Stimulated activated CD8-positive, alpha-beta memory T cell treated with anti-CD3 and anti-CD28 coated beads, Interleukin-15, amount 100 ng/mL, for 24 hours (primary cell): ENCODE results near the gene SYNE1.
"Not testable (repeated sequence)": the region's sequence is repeated elsewhere in the genome, so short reads cannot be mapped to it uniquely, and the experiment has no call there.

Source experiments
- DNase-seq: peaks from one replicate; pipeline ENCODE4 v3.0.0-alpha.2; 2020; ENCODE audit warnings: low read depth

The SYNE1 gene

DNA sequence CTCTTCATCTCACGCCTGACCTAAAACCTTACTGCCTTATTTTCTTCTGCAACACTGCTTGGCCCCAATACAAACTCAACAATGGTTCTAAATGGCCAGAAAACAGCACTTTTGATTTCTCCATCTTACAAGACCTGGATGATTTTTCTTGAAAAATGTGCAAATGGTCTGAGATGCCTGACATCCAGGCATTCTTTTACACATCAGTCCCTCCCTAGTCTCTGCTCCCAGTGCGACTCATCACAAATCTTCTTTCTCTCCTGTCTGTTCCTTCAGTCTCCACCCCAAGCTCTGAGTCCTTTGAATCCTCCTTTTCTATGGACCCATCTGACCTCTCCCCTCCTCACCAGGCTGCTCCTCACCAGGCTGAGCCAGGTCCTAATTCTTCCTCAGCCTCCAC lies 145.7 kb downstream of the SYNE1 start:
- DNase-seq, result not testable (repeated sequence)

DNA sequence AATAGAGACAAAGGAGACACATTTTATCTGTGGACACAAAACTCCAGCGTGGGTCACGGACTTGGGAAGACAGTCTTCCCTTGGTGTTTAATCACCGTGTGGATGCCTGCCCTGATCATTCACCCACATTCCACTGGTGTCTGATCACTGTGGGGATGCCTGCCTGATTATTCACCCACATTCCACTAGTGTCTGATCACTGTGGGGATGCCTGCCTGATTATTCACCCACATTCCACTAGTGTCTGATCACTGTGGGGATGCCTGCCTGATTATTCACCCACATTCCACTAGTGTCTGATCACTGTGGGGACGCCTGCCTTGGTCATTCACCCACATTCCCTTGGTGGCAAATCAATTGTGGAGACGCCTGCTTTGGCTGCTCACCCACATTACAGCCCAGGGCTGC lies 146.2 kb downstream of the SYNE1 start:
- DNase-seq, result not testable (repeated sequence)

DNA sequence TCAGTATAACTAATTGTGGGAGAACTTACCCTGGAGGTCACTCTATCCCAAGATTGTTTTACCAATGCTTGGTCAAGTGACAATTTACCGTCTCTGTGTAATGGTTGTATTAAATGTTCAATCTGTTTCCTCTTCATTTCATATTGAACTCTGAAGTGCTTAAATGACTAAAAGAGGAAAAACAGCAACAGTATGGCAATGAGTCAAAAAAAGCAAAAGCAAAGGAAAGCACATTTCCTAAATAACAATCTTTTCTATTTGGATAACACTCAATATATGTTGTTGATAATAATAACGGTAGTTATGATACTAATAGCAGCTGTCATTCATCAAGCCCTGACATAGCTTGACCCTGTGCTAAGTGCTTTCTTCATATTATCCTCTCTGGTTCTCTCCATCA lies 152.4 kb downstream of the SYNE1 start:
- DNase-seq, result no peak

DNA sequence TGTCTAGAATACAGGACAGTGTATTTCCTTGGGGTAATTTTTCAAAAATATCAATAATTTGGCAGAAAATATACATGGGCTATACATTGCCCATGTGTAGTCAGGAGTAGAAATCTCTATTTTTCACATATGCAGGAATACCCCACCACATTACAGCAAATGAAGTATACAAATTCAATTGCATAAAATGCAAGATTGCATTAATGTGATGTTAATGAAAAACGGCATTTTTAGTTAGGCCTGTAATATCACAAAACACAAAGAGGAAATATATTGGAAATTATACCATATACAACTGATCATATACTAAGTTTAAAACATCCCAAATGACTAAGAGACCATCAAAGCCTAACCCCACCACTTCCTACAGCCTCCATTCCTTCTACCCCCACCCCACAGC lies 154.9 kb downstream of the SYNE1 start:
- no peak for DNase-seq

DNA sequence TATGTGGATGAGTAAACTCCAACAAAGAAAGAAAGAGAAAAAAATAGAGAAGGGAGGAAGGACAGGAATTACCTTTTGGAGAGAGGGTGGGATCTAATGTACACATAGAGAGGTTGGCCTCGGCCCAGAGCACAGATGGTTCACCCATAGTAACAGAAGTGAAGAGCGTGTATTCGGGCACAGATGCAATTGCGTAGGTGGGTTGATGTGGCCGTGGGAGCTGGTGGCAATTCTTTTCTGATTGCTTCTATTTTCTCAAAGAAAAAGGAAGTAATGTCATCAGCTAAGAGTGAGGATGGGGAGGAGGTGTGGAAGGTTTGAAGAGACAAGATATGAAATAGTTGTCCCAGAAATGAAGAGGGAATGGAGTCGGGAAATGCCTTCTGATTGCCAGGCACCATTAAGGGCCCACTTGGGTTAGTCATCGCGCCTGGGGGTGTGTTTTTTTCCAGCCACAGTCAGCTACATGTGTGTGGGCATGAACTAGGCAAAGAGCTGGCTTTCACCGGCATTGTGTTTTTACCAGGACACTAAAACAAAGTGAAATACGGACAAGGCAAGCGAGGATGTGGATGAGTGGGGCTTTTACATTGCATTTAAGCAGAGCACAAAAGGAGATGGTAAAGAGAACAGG lies 158.7 kb downstream of the SYNE1 start:
- no peak for DNase-seq

DNA sequence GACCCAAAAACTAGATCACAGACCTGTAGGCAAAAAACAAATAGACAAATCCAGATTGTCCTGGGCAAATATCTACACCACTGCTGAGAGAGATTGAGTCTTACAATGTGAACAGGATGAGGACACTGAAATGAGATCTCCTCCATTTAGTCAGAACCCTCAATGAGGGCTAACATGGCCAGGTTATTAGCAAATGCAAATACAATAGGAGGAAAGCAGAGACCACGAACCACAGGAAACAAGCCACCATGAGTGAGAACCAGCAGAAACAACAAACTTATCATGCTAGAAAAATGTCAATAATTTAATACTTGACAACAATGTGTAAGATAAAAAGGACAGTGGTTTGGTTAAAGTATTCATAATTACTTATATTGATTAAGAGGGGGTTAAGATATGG lies 162.8 kb downstream of the SYNE1 start:
- DNase-seq, result no peak

DNA sequence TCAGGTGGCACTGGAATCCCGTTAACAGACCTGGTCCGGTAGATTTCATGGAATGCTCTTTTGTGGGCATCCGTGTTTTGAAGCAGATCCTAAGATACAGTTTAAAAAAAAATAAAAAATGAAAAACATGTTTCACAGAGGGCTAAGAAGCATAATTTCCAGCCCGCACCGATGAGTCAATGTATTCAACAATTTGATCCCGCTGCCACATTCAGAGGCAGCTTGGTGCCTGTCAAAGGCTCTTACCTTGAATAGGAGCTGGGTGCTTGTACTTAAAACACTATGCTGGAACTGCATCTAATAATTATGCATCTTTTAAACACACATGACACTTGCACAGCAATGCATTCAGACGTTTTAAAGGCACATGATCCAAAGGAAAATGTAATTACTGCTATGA lies 164.8 kb downstream of the SYNE1 start:
- no peak for DNase-seq

DNA sequence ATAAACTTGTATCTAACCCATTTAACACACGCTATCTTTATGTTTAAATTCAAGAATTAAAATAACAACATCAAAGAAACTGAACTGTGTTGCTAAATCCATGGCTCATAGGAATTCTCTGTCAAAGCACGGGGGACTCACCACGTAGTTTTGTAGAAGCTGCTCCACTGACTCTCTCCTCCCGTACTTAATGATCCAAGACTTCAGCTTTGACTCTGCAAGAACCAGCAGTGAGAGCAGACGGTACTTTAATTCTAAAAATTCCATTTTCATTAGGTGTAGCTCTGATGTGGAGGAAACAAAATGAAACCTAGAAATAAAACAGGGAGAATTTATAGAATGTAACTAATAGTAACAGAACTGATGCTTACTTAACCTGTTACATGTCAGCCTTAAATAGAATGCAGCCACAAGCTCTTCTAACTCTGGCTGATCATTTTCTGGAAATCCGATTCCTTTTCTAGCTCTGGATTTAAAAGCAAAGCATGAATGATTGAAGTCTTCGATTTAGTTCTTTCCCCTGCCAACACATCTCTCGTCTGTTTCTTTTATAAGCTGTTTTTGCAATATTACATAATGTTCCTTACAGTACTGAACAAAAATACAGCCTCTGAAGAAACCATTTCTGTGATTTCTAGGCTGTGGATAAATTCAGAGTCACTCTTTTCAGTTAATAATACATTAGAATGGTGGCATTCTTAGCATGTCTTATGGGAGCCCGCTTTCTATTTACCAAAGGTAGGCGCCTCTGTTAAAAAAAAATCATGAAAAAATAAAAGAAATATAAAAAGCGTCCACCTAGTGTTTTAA lies 165.5 kb downstream of the SYNE1 start:
- no peak for DNase-seq

DNA sequence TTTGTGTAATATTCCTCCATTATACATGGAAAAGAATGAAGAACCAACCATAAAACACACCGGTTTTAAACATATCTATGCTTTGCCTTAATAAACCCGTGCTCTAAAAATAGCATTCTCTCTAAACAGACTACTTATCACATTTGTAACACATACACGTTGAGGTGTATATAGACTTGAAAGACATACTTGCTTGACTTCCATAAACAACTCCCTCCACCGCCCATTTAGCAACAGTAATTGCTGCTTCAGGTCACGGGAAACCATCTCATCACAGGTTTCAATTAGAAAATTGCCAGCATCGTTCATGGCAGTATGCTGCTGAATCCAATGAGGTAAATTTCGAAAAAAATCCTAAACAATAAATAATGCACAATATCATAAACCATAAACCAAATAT lies 174.0 kb downstream of the SYNE1 start:
- DNase-seq, result no peak

DNA sequence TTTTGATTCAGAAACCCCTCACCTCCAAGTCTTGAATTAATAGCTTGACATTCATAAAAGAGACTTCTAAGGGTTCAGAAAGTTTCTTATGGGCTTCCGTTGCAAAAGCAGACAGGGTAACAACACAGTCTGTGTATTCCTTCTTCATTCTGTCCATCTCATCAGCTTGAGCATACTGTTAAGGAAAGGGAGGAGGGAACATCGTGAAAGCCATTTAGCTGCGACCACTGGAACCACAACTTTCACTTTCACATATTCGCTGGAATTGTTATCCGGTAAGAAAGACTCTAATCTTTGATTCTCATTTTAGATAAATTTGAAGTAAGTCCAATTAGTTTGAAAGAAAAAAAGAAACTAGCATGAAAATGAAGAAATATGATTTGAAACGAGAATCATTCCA lies 174.4 kb downstream of the SYNE1 start:
- no peak for DNase-seq

DNA sequence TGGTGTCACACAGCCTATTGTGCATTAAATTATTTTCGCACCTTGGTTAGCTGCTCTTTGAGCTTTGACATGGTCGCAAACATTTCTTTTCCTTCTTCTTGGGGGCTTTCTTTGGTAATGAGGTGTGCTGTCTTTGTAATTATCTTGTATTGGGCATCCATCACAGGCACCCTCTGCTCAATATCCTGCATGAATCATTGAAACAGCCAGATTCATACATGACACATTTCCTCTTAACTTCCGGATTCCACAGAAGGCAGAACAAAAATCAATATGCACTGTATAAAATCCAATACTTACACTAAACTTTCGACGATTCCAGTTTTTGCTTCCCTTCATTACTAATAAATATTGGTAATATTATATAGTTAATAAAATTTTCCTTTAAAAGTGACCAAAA lies 175.6 kb downstream of the SYNE1 start:
- DNase-seq, result no peak

DNA sequence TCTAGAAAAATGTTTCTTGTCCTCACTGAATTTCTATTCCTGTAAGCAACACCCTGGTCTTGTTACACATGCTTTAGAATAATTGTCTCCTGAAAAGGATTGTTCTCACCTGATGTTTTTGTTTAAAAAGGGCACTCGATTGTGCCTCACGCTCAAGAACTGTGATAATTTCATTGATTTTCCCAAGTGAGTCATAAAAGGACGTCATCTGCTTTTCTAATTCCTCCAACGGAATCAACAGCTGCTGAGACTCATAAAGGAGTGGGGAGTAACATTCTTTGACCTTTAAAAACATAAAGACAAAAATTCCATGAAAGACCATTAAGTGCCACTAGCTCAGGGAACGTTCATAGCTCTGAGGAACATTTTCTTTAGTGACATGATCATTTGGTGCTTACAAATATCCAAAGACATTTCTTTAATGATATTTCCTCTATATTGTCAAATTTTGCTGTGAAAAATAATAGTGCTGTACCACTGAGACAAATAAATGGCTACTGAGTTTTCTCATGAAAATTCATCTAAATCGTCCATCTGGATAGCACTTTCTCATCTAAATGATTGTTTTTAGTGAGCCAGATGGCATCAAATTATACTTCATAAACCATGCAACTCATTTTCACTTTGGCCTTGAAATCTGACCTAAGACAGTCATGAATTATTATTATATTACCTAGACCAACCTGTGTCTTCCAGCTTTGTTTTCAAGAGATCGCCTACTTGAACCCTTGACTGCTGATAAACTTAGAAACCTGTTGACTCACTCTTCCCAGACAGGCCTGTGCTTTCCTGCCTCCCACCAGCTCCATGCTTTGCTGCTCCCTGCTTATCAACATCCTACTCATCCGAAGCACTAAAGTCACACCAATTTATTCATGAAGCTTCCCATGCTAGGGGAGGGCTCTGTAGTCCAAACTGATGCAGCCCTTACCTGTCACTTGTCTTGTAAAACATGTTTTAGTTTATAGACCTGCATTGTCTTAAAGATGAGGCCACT lies 178.2 kb downstream of the SYNE1 start:
- DNase-seq, result no peak

DNA sequence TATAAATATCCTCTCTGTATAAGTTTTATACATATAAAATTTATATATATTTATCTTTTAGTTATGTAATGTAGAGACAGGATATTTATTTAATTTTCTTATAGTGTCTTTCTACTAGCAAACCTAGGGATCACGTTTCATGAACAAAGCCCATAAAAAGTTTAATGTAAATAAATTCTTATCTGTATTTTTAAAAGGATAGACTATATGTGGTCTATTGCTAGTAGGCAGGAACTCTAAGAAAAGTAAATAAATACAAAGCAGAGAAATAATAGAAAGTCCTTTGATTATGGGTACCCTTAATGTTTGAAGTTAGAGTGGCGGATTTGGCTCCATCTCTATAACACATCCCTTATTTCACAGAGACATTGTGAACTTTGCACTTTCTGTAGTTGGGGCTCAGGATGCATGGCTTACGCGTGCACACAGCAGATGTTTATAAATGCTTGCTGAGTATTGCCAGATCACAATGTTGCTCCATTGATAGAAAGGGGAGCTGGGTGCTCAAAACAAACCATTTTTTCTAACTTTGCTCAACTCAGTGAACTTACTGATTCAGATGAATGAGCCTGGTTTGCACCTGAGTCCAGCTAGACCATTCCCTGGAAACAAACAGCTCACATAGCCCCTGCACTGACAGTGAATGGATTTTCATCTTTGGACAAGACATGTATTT lies 179.1 kb downstream of the SYNE1 start:
- no peak for DNase-seq

DNA sequence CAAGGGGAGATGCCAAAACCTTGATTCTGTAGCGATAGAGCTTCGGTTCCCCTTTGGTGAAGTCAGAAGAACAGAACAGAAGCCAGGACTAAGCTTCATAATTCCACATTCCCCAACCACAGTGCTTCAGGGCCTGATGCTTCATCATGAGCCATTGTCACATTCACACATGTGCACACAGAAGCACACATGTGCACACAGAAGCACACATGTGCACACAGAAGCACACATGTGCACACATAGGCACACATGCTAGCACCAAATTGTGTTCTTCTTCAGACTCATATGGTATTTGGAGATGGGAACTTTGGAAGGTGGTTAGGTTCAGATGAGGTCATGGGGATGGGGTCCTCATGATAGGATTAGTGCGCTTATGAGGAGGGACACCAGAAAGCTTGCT lies 183.2 kb downstream of the SYNE1 start:
- DNase-seq, result no peak

DNA sequence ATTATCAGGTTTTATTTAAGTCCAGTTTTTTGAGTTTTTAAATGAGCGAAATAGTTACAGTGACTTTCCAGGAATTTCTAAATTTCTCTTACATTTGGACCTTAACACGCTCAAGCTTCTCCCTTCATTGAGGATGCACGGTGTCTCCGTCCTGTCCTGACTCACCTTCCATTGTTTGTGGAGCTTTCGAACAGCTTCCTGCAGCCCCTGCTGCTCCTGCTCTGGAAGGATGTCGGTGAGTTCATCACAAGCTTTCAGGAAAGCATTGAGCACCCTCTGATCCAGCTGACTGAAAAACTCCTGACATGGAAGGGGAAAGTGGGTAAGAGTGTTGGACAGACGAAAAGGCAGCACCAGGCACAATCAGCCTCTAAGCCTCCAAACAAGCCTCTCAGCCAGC lies 183.7 kb downstream of the SYNE1 start:
- no peak for DNase-seq

DNA sequence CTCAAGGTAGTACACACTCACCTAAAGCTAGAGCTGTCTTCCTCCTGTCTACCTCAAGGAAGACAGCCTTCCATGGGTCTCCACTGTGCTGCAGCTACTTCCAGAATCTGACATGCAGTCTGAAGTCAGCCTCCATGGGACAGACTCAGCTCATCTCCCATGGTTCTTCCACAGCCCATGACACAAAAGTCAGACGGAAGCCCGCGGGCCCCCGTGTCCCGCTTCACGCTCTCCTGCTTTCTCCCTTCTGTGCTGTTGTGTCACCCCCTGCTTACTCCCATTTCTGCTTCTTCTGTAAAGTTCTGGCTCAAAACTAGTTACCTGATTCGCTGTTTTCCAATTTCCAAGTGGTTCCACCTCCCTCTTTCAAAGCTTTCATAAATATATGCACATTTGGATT lies 184.5 kb downstream of the SYNE1 start:
- DNase-seq, result no peak

DNA sequence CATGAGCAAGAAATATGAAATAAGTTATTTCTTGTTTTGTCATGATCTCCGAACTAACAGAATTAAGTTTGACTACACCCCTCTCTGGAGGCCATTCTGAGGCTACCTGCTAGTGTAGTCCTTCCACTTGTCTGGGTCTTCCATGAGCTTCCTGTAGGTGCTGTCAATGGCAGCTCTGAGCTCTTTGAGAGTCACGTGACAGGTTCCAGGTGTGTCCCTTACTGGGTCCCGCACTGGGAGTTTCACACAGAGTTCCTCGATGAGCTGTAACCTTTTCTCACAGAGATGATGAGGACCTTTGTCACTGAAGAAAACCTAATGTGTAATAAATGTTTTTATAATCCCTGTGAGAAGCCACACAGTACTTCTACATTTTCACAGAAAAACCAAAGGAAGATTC lies 186.6 kb downstream of the SYNE1 start:
- DNase-seq, result no peak

DNA sequence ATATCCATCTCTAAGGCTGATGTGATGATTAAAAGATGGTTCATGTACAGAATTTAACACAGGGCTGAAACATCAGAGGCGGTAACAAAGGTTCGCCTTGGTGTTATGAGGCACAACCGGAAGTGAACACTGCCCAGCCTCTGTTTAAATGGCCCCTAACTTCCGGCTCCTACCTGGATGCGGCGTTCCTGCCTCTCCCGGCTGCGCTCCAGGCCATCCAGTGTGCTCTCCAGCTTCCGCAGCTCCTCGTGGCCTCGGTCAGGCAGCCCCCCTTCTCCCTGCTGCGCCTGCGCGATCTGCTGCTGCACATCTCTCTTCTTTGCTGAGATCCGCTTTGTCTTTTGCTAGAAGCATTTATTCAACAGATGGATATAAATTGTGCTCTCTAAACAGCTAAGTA lies 195.3 kb downstream of the SYNE1 start:
- DNase-seq, result no peak

DNA sequence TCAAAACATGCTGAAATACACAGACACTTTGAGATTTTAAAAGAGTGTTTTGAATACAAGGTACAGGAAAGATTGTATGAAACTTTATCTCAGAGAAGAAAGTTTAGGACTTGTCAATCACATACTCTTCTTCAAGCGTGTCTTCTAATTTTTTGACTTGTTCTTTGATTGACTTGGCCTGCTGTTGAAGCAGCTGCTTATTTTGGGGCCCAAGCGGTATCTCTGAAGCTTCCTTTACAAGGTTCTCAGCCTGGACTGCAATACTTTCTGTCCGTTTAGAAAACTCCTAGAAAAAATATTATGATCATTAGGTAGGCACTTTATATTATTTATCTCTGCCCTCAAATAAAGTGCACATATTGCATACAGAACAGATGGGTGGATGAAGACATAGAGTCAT lies 201.3 kb downstream of the SYNE1 start:
- no peak for DNase-seq

DNA sequence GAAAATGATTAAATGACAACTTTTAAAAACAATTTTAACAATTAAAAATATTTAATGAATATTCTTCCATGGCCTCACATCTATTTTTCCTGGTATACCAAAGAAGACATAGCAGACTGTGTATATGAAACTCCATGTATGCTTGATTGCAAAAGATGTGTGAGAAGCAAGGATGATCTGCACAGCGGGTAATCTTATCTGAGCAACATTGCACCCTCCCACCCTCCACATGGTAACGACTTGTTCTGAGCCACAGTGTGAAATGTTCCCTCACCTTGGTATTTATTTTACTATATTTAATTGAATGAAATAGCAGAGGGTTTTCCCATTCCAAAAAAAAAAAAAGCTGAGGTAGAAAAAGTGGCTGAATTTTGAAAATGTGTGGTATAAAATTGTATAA lies 204.4 kb downstream of the SYNE1 start:
- no peak for DNase-seq

DNA sequence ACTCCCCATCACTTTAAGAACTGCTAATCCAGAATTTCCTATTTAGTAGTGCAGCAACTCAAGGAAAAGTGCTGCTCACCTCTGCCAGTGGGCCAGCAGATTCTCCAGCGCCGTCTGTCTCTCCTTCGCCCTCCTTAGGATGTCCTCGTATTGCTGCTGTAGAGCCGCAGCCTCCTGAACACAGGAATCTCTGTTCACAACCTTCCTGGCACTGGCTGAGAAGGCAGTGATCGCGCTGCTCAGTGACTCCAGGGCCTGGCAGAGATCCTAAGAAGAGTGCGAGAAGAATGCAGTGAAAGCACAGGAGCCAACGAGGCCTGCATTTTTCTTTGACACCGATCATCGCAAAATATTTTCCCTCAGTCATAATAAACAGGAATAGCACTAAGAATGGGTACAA lies 209.0 kb downstream of the SYNE1 start:
- DNase-seq, result no peak

DNA sequence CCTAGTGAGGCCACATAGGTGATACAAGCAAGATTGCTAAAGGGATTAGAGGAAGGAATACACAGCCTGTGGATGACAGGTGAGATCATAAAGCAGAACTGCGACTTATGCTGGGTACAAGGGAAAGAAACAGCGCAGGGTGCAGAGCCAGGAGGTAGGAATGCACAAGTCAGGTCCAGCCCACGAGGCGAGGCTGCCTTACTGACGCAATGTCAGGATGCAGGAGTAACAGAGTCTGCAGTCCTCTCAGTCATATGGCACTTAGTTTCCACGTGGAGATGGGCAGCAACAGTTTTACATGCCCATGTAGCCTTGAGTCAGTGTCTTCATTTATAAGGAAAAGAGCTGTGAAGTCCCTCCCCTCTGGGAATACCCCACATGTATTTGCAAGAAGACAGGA lies 210.9 kb downstream of the SYNE1 start:
- DNase-seq, result no peak
